Pericardium fibroblast (primary cell): ENCODE measurements around the gene EIF2S3B. TPM values are rescaled to one million over a fixed set of nuclear protein-coding genes. Genes with fewer than 3 reads are reported as not detected.

ENCODE experiments used
- total RNA-seq: library from RNA; depleted of rRNA; stranded (reverse); fragments of >200 nt; gene quantifications from 2 replicates; pipeline ENCODE4 v1.2.3, GENCODE V29; 2015

EIF2S3B gene
- 0.35 and 6.4 TPM in 2 replicates for total RNA-seq

DNA sequence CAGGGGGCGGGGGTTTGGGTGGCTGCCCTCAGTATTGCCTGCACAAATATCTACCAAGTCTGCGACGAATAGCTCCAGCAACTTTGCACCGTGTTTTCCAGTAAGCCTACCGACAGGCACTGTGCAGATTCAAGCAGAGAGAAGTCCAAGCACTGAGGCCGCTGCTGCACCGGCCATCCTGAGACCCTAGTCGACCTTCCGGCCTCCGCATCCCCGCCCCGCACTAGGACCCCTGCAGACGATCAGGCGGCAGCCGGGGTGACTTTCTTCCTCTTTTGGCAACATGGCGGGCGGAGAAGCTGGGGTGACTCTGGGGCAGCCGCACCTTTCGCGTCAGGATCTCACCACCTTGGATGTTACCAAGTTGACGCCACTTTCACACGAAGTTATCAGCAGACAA is at the start of gene EIF2S3B:
EIF2S3B (plus strand) TSS at position 271 of the 400 bp plus-strand sequence; CDS start at position 284, 13 bp downstream.

Other genes with a start within 250 kb of the EIF2S3B start
- not detected in 2 replicates for gene KLRD1, start 198.0 kb upstream of the EIF2S3B start, total RNA-seq
- gene KLRK1, start 115.8 kb upstream of the EIF2S3B start, total RNA-seq, result not detected in 2 replicates
- not detected in 2 replicates for gene KLRC4, start 96.1 kb upstream of the EIF2S3B start, total RNA-seq
- not detected in 2 replicates for gene KLRC3, start 85.3 kb upstream of the EIF2S3B start, total RNA-seq
- gene KLRC2, start 69.9 kb upstream of the EIF2S3B start, total RNA-seq, result not detected in 2 replicates
- gene KLRC1, start 52.5 kb upstream of the EIF2S3B start, total RNA-seq, result not detected in 2 replicates
- 10.0 and 28.9 TPM in 2 replicates for gene MAGOHB, start 107.7 kb downstream of the EIF2S3B start, total RNA-seq
- 0.26 TPM in 1 of 2 replicates, not detected in the other for gene STYK1, start 168.2 kb downstream of the EIF2S3B start, total RNA-seq
- 218 and 242 TPM in 2 replicates for gene YBX3, start 217.4 kb downstream of the EIF2S3B start, total RNA-seq